GM12865 (cell line): ENCODE data around the gene SEPTIN5.
"Not testable (repeated sequence)": the region's sequence is repeated elsewhere in the genome, so short reads cannot be mapped to it uniquely, and the experiment has no call there.

Experiments used
- DNase-seq: peaks from one replicate; pipeline ENCODE4 v3.0.0; 2010; ENCODE audit warnings: low read depth
- H3K4me3 ChIP-seq: 2 replicates; pipeline ENCODE4 v1.5.1; 2011; ENCODE audit warnings: mild to moderate bottlenecking, low read depth, low read length, control low read depth
- TF ChIP-seq, protein P1 (sequence below): IDR thresholded peaks from 2 replicates; pipeline ENCODE4 v1.5.1; 2011; ENCODE audit warnings: low read length, control low read depth, low read depth, inconsistent platforms; ENCODE audit not compliant: insufficient read depth; ENCODE audit errors: missing control alignments

SEPTIN5 gene

DNA sequence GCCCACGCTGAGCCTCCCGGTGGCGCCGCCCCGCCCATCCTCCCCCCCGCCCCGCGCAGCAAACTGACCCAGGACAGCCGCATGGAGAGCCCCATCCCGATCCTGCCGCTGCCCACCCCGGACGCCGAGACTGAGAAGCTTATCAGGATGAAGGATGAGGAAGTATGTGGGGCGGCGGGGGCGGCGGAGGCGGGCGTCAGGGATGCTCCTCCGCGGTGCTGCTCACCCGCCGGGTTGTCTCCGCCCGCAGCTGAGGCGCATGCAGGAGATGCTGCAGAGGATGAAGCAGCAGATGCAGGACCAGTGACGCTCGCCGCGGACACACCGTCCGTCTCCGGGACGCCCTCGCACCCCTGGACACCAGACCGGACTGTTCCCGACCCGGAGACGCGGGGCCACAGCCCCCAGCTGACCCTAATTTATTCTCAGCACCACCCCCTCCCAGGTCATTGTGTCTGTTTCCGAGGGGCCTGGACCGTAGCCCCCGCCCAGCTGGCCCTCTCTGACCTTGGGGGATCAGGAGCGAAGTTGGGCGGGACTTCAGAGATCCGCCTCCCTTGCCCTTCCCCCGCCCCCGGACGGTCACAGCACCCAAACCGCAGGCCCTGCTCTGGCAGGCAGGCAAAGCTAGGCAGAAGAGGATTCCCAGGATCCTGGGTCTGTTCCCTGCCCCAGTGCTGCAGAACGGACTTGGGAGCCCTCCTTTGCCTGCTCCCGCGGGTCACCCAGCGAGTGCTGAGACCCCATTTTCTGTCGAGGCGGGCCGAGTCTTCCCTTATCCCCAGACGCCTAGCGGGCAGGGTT, 8.1 kb downstream of the SEPTIN5 start:
- no peak for DNase-seq
- TF ChIP-seq, protein P1, sequence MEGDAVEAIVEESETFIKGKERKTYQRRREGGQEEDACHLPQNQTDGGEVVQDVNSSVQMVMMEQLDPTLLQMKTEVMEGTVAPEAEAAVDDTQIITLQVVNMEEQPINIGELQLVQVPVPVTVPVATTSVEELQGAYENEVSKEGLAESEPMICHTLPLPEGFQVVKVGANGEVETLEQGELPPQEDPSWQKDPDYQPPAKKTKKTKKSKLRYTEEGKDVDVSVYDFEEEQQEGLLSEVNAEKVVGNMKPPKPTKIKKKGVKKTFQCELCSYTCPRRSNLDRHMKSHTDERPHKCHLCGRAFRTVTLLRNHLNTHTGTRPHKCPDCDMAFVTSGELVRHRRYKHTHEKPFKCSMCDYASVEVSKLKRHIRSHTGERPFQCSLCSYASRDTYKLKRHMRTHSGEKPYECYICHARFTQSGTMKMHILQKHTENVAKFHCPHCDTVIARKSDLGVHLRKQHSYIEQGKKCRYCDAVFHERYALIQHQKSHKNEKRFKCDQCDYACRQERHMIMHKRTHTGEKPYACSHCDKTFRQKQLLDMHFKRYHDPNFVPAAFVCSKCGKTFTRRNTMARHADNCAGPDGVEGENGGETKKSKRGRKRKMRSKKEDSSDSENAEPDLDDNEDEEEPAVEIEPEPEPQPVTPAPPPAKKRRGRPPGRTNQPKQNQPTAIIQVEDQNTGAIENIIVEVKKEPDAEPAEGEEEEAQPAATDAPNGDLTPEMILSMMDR: no peak
- no peak overlapping the region for H3K4me3 ChIP-seq

DNA sequence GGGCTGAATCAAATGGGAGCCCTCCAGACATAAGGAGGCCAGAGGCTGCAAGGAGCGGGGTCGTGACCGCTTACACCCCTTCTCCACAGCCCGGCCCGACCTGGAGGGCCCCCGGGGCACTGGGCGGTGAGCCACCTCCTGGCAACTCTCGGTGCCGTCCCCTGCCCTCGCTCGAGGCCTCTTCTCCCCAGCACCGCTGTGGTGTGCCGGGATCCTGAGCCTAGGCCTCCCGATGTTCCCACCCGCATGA, 8.6 kb downstream of the SEPTIN5 start:
- no peak overlapping the region for H3K4me3 ChIP-seq
- no peak for DNase-seq
- TF ChIP-seq, protein P1: no peak

DNA sequence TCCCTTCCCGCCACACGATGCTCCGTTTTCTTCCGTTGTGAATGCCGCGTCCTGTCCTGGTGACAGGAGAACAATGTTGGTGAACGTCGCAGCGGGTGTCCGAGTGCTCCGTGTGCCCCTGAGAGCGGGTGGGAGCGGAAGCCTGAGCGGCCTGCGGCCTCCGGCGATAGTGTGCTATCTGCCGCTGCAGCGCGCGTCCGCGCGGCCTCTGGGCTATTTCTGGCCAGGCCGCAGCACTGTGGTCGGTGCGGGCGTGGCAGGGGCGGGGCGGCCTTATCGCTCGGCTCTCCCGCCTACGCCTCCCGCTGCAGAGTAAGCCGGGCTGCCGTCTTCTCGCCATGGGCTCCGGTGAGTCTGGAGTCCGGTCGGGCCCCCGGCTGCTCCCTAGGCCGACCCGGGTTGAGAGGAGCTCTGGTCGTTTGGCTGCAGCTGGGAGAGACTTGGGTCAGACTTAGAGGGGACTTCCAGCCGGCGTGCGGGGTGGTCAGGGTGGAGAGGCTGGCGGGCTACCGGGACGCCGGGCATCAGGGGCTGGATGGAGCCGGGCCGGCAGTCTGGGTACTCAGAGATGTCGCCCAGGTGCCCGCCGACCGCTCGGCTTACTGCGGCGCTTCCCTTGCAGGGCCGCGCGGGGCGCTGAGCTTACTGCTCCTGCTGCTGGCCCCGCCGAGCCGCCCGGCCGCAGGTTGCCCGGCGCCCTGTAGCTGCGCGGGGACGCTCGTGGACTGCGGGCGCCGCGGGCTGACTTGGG, 9.1 kb downstream of the SEPTIN5 start, which contains the start of gene GP1BB:
TSS of gene GP1BB (plus strand) at position 308 of the 751 bp plus-strand sequence. CDS start at position 339, 31 bp downstream.
- H3K4me3 ChIP-seq: no peak within 1 kb of the TSS
- TF ChIP-seq, protein P1: no peak
- peak; percentile 41 for DNase-seq

DNA sequence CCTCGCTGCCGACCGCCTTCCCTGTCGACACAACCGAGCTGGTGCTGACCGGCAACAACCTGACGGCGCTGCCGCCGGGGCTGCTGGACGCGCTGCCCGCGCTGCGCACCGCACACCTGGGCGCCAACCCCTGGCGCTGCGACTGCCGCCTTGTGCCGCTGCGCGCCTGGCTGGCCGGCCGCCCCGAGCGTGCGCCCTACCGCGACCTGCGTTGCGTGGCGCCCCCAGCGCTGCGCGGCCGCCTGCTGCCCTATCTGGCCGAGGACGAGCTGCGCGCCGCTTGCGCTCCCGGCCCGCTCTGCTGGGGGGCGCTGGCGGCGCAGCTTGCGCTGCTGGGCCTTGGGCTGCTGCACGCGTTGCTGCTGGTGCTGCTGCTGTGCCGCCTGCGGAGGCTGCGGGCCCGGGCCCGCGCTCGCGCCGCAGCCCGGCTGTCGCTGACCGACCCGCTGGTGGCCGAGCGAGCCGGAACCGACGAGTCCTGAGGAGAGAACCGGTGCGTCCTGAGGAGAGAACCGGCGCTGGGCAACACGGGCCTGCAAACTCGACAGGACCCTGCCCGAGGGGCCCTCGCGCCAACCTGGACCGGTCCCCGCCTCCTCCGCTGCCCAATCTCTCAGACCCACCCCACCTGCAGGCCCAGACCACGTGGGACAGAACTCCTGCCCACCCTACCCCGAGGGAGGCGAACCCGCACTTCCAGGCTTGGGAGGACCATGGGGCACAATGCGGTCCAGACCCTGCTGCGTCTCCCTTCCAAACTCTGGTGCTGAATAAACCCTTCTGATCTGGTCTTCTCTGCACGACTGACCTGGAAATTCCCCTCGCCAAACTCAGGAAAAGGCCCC, 9.9 kb downstream of the SEPTIN5 start:
- DNase-seq: peak; percentile 37
- no peak overlapping the region for H3K4me3 ChIP-seq
- TF ChIP-seq, protein P1: peak; percentile 22

DNA sequence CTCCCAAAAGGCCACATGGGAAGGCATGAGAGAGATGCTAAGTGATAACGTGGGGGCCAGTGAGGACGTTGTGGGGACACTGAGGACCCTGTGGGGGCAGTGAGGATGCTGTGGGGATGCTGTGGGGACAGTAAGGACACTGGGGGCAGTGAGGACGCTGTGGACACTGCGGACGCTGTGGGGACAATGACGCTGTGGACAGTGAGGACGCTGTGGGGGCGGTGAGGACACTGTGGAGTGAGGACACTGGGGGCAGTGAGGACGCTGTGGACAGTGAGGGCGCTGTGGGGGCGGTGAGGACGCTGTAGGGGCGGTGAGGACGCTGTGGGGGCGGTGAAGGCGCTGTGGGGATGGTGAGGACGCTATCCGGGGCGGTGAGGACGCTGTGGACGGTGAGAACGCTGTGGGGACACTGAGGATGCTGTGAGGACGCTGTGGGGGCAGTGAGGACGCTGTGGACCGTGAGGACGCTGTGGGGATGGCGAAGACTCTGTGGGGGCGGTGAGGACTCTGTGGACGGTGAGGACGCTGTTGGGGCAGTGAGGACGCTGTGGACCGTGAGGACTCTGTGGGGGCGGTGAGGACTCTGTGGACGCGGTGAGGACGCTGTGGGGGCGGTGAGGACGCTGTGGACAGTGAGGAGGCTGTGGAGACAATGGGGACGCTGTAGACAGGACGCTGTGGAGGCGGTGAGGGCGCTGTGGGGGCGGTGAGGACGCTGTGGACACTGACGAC, 10.8 kb downstream of the SEPTIN5 start:
- DNase-seq: no peak
- H3K4me3 ChIP-seq: no peak overlapping the region
- TF ChIP-seq, protein P1: no peak

DNA sequence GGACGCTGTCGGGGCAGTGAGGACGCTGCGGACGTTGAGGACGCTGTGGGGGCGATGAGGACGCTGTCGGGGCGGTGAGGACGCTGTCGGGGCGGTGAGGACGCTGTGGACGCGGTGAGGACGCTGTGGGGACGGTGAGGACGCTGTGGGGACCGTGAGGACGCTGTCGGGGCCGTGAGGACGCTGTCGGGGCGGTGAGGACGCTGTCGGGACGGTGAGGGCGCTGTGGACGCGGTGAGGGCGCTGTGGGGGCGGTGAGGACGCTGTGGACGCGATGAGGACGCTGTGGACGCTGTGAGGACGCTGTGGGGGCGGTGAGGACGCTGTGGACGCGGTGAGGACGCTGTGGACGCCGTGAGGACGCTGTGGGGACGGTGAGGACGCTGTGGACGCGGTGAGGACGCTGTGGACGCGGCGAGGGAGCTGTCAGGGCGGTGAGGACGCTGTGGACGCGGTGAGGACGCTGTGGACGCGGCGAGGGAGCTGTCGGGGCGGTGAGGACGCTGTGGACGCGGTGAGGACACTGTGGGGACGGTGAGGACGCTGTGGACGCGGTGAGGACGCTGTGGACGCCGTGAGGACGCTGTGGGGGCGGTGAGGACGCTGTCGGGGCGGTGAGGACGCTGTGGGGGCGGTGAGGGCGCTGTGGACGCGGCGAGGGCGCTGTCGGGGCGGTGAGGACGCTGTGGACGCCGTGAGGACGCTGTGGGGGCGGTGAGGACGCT, 11.9 kb downstream of the SEPTIN5 start:
- not testable (repeated sequence) for DNase-seq, H3K4me3 ChIP-seq
